Upper lobe of left lung (tissue), 6 donors: ENCODE data around the gene UBR4. TPM values are rescaled to one million over a fixed set of nuclear protein-coding genes. Genes with fewer than 3 reads are reported as not detected.

Experiments used
- ATAC-seq, 2 donors: fragments of 200-7000 bp; cut with Tn5 transposase; one replicate each; pipeline ENCODE4 v1.9.1; 2022; ENCODE audit warnings: mild to moderate bottlenecking in 2 of 2, moderate library complexity in 2 of 2; ENCODE audit not compliant: low FRiP score in 2 of 2
- DNase-seq, 2 donors: peaks; one replicate each; pipeline ENCODE4 v3.0.0-alpha.2; 2019 to 2020
- H3K27ac ChIP-seq, 4 donors: fragments of 200-600 bp; sonication (generic); one replicate each; pipeline ENCODE4 v1.5.1; 2016 to 2019
- H3K27me3 ChIP-seq, 4 donors: fragments of 200-600 bp; sonication (generic); one replicate each; pipeline ENCODE4 v1.5.1; 2017 to 2019
- H3K36me3 ChIP-seq, 4 donors: fragments of 200-600 bp; sonication (generic); one replicate each; pipeline ENCODE4 v1.5.1; 2016 to 2019
- H3K4me1 ChIP-seq, 4 donors: fragments of 200-600 bp; sonication (generic); one replicate each; pipeline ENCODE4 v1.5.1; 2018 to 2019
- H3K4me3 ChIP-seq, 4 donors: fragments of 200-600 bp; sonication (generic); one replicate each; pipeline ENCODE4 v1.5.1; 2017 to 2019; ENCODE audit warnings: mild to moderate bottlenecking in 2 of 4, moderate library complexity in 1 of 4
- H3K9me3 ChIP-seq, 4 donors: fragments of 200-600 bp; sonication (generic); one replicate each; pipeline ENCODE4 v1.5.1; 2018 to 2019
- EP300 ChIP-seq, 4 donors: sonication (generic); formaldehyde crosslinking; IDR thresholded peaks; one replicate each; pipeline ENCODE4 v1.5.1; 2017; ENCODE audit warnings: antibody characterized with exemption in 4 of 4, control low read depth in 2 of 4
- POLR2A ChIP-seq, 4 donors: fragments of 450-650 bp; IDR thresholded peaks; one replicate each; pipeline ENCODE4 v1.5.1; 2016 to 2017; ENCODE audit warnings: antibody characterized with exemption in 4 of 4, mild to moderate bottlenecking in 2 of 4
- POLR2AphosphoS5 ChIP-seq, 2 donors: sonication (generic); formaldehyde crosslinking; IDR thresholded peaks; one replicate each; pipeline ENCODE4 v1.5.1; 2017; ENCODE audit warnings: antibody characterized with exemption in 2 of 2
- WGBS, 2 donors: methylation state at CpG; one replicate each; pipeline ENCODE4 v1.1.5; 2017 to 2018; 5-methylcytosine and 5-hydroxymethylcytosine counted together
- total RNA-seq, 6 donors: library from RNA; depleted of rRNA in 4 of 6; stranded (reverse); fragments of >200 nt in 4 of 6; gene quantifications; one replicate each; pipeline versions ENCODE4 v1.1.0 to v1.2.1, GENCODE V29; 2016 to 2021
- TF ChIP-seq, protein P1 (sequence below), 6 experiments: fragments of 450-650 bp in 4 of 6; fragments of 200-600 bp in 2 of 6; sonication (generic) in 2 of 6; IDR thresholded peaks; one replicate each; pipeline ENCODE4 v1.5.1; 2016 to 2019; ENCODE audit warnings: antibody characterized with exemption in 6 of 6
- donor health status: DM: no; HTN: no; CAD: no; lungs with moderate emphysema.
- donor health status: DM: no; HTN: yes; CAD: no; lungs with severe emphysema.

UBR4 gene
- total RNA-seq, 6 donors from 2014 or later, result 101 to 317 (median 135) TPM

DNA sequence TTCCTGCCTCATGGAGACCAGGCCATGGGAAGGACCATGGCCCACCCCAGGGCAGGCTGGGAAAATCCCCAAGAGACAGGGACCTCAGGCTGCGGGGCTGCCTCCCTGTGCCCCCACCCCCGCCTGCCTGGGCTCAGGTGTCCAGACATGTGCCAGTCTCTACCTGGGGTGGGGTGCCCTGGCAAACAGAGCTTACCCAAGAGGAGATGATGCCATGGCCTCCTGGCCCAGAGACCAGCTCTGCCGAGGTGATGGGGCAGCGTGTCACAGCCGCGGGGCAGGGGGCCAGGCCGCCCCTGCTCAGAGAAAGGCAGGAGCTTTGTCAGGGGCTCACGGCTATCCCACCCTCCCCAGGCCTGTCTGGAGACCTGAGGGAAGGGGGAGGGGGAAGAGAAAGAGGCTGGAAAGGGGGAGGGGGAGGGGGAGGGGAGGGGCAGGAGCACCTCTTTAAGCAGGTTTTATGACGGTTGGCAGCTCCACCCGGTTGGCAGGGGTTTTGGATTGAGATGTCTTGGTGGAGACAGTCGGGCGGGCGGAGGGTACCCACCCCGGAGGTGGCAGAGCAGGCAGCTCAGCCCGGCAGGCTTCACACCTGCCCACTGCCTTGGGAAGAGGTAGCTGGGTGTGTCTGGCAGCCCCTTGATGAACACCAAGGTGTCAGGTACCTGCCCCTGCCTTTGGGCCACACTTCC is 152.1 kb downstream of the UBR4 start:
- H3K27ac ChIP-seq, result no peak overlapping the region
- no peak for ATAC-seq
- no peaks in the 10 kb centered on the region for H3K27me3 ChIP-seq
- no peaks in the 10 kb centered on the region for H3K36me3 ChIP-seq
- no peaks in the 10 kb centered on the region for H3K9me3 ChIP-seq
- 44 to 75% methylated on average over 6 to 14 of the region's 15 CpGs for WGBS, 2 donors
- H3K4me1 ChIP-seq, result peaks cover 0 to 12% (median 9%) of the 10 kb centered on the region in 4 donors
- no peak overlapping the region for H3K4me3 ChIP-seq
- DNase-seq, result no peak
- TF ChIP-seq POLR2AphosphoS5 (IDR thresholded peaks at IDR 0.05), result no peak
- TF ChIP-seq POLR2A (IDR thresholded peaks at IDR 0.05), result no peak
- TF ChIP-seq, protein P1, sequence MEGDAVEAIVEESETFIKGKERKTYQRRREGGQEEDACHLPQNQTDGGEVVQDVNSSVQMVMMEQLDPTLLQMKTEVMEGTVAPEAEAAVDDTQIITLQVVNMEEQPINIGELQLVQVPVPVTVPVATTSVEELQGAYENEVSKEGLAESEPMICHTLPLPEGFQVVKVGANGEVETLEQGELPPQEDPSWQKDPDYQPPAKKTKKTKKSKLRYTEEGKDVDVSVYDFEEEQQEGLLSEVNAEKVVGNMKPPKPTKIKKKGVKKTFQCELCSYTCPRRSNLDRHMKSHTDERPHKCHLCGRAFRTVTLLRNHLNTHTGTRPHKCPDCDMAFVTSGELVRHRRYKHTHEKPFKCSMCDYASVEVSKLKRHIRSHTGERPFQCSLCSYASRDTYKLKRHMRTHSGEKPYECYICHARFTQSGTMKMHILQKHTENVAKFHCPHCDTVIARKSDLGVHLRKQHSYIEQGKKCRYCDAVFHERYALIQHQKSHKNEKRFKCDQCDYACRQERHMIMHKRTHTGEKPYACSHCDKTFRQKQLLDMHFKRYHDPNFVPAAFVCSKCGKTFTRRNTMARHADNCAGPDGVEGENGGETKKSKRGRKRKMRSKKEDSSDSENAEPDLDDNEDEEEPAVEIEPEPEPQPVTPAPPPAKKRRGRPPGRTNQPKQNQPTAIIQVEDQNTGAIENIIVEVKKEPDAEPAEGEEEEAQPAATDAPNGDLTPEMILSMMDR (IDR thresholded peaks at IDR 0.05), result no peak
- no peak for TF ChIP-seq EP300 (IDR thresholded peaks at IDR 0.05)

DNA sequence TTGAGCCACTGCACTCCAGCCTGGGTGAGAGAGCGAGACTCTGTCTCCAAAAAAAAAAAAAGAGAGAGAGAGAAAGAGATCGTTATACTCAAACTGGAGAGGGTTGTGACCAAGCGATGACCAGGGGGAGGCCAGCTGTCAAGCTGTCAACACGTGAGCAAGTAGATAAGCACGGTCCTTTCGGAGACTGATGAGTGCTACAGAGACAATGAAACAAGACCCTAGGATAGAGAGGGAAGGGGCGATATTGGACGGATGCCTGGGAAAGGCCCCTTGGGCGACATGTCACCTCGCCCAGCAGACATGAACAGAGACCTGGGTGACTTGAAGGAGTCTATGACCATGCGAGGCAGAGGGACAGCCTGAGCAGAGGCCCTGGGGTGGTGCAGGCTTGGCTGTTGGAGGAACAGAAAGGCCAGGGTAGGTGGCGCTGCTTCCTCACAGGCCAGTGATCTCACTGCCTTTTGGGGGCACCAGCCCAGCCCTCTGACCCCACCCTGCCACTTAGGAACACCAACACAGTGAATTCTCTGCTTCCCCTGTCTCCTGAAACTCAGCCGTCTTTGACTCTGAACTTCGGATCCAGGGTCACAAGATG is 152.8 kb downstream of the UBR4 start:
- no peak overlapping the region for H3K4me3 ChIP-seq
- 87 to 91% methylated on average over 14 of the region's 14 CpGs for WGBS, 2 donors
- TF ChIP-seq POLR2A (IDR thresholded peaks at IDR 0.05) (no peak), POLR2AphosphoS5 (IDR thresholded peaks at IDR 0.05) (no peak), EP300 (IDR thresholded peaks at IDR 0.05) (no peak)
- TF ChIP-seq, protein P1 (IDR thresholded peaks at IDR 0.05), result no peak
- no peaks in the 10 kb centered on the region for H3K36me3 ChIP-seq
- no peaks in the 10 kb centered on the region for H3K27me3 ChIP-seq
- ATAC-seq, result no peak
- peaks cover 0 to 12% (median 9%) of the 10 kb centered on the region in 4 donors for H3K4me1 ChIP-seq
- DNase-seq, result no peak
- H3K9me3 ChIP-seq, result no peaks in the 10 kb centered on the region
- no peak overlapping the region for H3K27ac ChIP-seq

DNA sequence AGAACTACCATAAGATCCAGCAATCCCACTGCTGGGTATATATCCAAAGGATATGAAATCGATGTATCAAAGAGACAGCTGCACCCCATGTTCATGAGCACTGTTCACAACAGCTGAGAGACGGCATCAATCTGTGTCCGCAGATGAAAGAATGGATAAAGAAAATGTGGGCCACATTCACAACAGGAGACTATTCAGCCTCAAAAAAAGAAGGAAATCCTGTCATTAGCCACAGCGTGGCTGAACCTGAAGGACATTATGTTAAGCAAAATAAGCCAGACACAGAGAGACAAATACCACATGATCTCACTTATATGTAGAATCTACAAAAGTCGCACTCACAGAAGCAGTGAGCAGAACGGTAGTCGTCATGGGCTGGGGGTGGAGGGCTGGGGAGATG is 154.4 kb downstream of the UBR4 start:
- WGBS, 2 donors, result 42 to 60% methylated on average over 7 of the region's 7 CpGs
- H3K27me3 ChIP-seq, result no peaks in the 10 kb centered on the region
- H3K4me1 ChIP-seq, result peaks cover 0 to 12% (median 9%) of the 10 kb centered on the region in 4 donors
- H3K9me3 ChIP-seq, result no peaks in the 10 kb centered on the region
- no peaks in the 10 kb centered on the region for H3K36me3 ChIP-seq
- TF ChIP-seq POLR2A (IDR thresholded peaks at IDR 0.05) (no peak), POLR2AphosphoS5 (IDR thresholded peaks at IDR 0.05) (no peak), EP300 (IDR thresholded peaks at IDR 0.05) (no peak)
- TF ChIP-seq, protein P1 (IDR thresholded peaks at IDR 0.05), result no peak
- H3K4me3 ChIP-seq, result no peak overlapping the region
- DNase-seq, result no peak
- H3K27ac ChIP-seq, result no peak overlapping the region
- ATAC-seq, result no peak

DNA sequence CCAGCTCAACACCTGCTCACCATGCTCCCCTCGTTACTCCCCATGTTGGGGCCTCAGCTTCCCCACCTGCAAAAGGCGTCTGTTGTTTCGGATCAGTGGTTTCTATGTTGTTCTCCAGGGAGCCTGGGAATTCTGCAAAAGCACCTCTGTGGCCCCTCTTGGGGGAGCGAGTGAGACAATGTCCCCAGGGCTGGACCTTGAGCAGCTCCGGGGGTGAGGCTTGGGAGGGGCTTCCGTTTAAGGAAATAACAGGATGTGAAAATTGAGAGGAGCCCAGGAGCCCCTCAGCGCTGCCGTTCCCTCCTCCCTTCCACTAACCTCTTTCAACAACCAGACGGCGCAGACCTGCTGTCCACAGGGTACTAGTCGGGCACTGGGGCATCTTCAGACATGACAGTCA is 155.1 kb downstream of the UBR4 start:
- 30 to 37% methylated on average over 8 to 11 of the region's 11 CpGs for WGBS, 2 donors
- H3K36me3 ChIP-seq, result no peaks in the 10 kb centered on the region
- H3K27me3 ChIP-seq, result no peaks in the 10 kb centered on the region
- H3K9me3 ChIP-seq, result no peaks in the 10 kb centered on the region
- ATAC-seq, result no peak
- DNase-seq, result no peak
- TF ChIP-seq EP300 (IDR thresholded peaks at IDR 0.05) (no peak), POLR2A (IDR thresholded peaks at IDR 0.05) (no peak), POLR2AphosphoS5 (IDR thresholded peaks at IDR 0.05) (no peak)
- TF ChIP-seq, protein P1 (IDR thresholded peaks at IDR 0.05), result no peak
- no peak overlapping the region for H3K4me3 ChIP-seq
- H3K4me1 ChIP-seq, result peaks cover 0 to 12% (median 9%) of the 10 kb centered on the region in 4 donors
- no peak overlapping the region for H3K27ac ChIP-seq
